Measurements from ENCODE around the gene RET. TPM values are rescaled to one million over a fixed set of nuclear protein-coding genes. Genes with fewer than 3 reads are reported as not detected.

The RET gene
- total and polyA plus RNA-seq, 2 of the 13 experiments (the other 11 are each of a cell fraction or from before 2014, with no cell fraction given): 0.02 TPM; not detected in 1

GRCh38 chr10:43151371-43151770, 74.5 kb downstream of the RET start:
- H3K4me3 ChIP-seq (replicated peaks in 1 of 3; ENCODE audit: insufficient read depth in 1 of 3, low read depth in 2 of 3, low read length in 3 of 3): no peak overlapping the region
- H3K27ac ChIP-seq (ENCODE audit: extremely low read length, insufficient read depth, low read length): no peak overlapping the region
- intact Hi-C loops (cut with micrococcal nuclease; ENCODE audit: unreplicated experiment) (no loop called here), in situ Hi-C loops (cut with HindIII; ENCODE audit: extremely low pct_ligation_motif_present, low pct_unique_long_range_greater_than_20kb) (no loop called here)
- H3K9me3 ChIP-seq (ENCODE audit: low read length): peaks cover 10% of the 10 kb centered on the region; the same call in 1 of the 2 replicates
- H3K36me3 ChIP-seq (replicated peaks in 1 of 2; ENCODE audit: control insufficient read depth in 1 of 2, insufficient read depth in 2 of 2, low read length in 2 of 2): no peaks in the 10 kb centered on the region
- DNase-seq (ENCODE audit: low spot score) (no peak), ATAC-seq (no peak), FAIRE-seq (no peak)
- BruUV-seq (replicated peaks): no TSS peak
- no peak overlapping the region for H3K4me2 ChIP-seq (ENCODE audit: low read depth, low read length)
- 87% methylated on average over 2 of the region's 2 CpGs for WGBS (ENCODE audit: low lambda C conversion rate)
- H3K4me1 ChIP-seq (ENCODE audit: insufficient read depth, low read length): peaks cover 9% of the 10 kb centered on the region
- H3K9ac ChIP-seq (ENCODE audit: insufficient read depth, low read depth, low read length): no peak overlapping the region
- H2AFZ ChIP-seq (ENCODE audit: low read length): no peak overlapping the region
- no peaks in the 10 kb centered on the region for H3K27me3 ChIP-seq (ENCODE audit: control insufficient read depth in 1 of 2, insufficient read depth in 2 of 2, low read length in 2 of 2)
- H3K79me2 ChIP-seq (ENCODE audit: insufficient read depth, low read length): peaks cover 11% of the 10 kb centered on the region
- TF ChIP-seq IKZF5 (CRISPR knock-in tag; IDR thresholded peaks at IDR 0.05) (no peak), ONECUT2 (CRISPR knock-in tag; IDR thresholded peaks at IDR 0.05) (no peak), ZNF33B (CRISPR knock-in tag; IDR thresholded peaks at IDR 0.05) (no peak), TEAD3 (CRISPR knock-in tag; optimal IDR thresholded peaks at IDR 0.05; ENCODE audit: borderline replicate concordance) (no peak), ZNF282 (IDR thresholded peaks at IDR 0.05; ENCODE audit: partially characterized antibody) (no peak), ZNF337 (CRISPR knock-in tag; IDR thresholded peaks at IDR 0.05; ENCODE audit: borderline replicate concordance, low read depth) (no peak), ZBTB38 (CRISPR knock-in tag; IDR thresholded peaks at IDR 0.05) (no peak), ZNF605 (CRISPR knock-in tag; IDR thresholded peaks at IDR 0.05) (no peak), ZFP36 (IDR thresholded peaks at IDR 0.05; ENCODE audit: borderline replicate concordance, low read depth, low read length, partially characterized antibody) (no peak), ZNF205 (CRISPR knock-in tag; IDR thresholded peaks at IDR 0.05) (no peak), BHLHE40 (IDR thresholded peaks at IDR 0.05; ENCODE audit: low read length) (no peak), HNF4G (IDR thresholded peaks at IDR 0.05; ENCODE audit: borderline replicate concordance, low read depth, low read length) (no peak), HNF4G (CRISPR knock-in tag; IDR thresholded peaks at IDR 0.05; ENCODE audit: borderline replicate concordance, low read depth) (no peak), BRCA1 (CRISPR knock-in tag; IDR thresholded peaks at IDR 0.05) (no peak), POLR2AphosphoS2 (IDR thresholded peaks at IDR 0.05; ENCODE audit: low read depth, low read length) (no peak), ZNF121 (CRISPR knock-in tag; IDR thresholded peaks at IDR 0.05) (no peak), SMC3 (IDR thresholded peaks at IDR 0.05; ENCODE audit: low read length) (no peak), ERF (CRISPR knock-in tag; IDR thresholded peaks at IDR 0.05) (no peak), ZNF275 (CRISPR knock-in tag; IDR thresholded peaks at IDR 0.05; ENCODE audit: borderline replicate concordance) (no peak)
- TF ChIP-seq, protein P1, sequence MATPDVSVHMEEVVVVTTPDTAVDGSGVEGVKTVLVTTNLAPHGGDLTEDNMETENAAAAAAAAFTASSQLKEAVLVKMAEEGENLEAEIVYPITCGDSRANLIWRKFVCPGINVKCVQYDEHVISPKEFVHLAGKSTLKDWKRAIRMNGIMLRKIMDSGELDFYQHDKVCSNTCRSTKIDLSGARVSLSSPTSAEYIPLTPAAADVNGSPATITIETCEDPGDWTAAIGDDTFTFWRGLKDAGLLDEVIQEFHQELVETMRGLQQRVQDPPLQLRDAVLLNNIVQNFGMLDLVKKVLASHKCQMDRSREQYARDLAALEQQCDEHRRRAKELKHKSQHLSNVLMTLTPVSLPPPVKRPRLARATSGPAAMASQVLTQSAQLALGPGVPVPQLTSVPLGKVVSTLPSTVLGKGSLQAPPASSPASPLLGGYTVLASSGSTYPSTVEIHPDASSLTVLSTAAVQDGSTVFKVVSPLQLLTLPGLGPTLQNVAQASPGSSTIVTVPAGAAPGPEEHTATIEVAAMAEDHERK (CRISPR knock-in tag; IDR thresholded peaks at IDR 0.05; ENCODE audit: low read depth): no peak
- 0 out of 2 replicates have a peak, but pooled peaks cover 2% of the 10 kb centered on the region for H4K20me1 ChIP-seq (ENCODE audit: insufficient read depth, low read length)
- POLR2A ChIA-PET: no interaction called here
- CTCF ChIA-PET (ENCODE audit: low intra/inter-chr PET ratio, low total read pairs): no interaction called here

Data from HepG2 (cell line).